ENCODE data around the gene RNU1-3. TPM values are rescaled to one million over a fixed set of nuclear protein-coding genes. Genes with fewer than 3 reads are reported as not detected.

The RNU1-3 gene
- total and polyA plus RNA-seq, 9 of the 15 experiments (the other 6 are each of a cell fraction or from before 2014, with no cell fraction given) = under 0.01 to 32,823 (median 2,538) TPM; not detected in 4

DNA sequence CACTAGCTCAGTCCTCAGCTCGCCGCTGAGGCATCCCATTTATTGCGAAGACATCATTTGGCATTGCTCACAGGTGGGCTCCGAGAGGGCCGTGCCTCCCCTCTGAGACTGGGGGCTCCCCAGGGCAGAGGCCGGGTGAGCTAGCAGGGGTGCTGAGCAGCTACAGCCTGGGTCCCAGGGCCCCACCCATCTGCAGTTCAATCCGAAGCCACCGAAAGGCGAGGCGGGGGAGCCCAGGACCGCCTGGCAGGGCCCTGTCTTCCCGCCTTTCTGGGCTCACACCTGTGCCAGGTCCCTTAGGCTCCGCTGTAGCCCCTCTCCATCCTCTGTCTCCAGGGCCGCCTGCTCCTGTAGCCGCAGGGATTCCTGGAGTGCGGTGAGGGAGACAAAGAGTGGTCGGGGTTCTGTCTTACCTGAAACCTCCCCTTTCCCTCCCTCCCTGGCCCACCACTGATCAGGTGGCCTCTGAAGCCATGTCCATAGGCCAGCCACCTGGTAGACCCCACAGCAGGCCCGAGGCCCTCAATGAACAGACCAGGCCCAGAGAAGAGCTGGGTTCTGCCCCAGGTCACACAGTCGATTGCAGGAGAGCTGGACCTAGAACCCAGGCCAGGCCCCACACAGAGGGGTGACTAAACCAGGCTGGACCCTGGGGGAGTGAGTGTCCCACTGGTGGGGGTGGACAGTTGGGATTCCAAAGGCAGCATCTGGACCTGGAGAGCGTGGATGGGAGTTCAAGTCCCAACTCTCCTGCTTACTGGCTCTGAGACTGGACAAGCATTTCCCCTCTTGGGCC, 35.3 kb downstream of the RNU1-3 start (continued):
- TF ChIP-seq, protein P1, sequence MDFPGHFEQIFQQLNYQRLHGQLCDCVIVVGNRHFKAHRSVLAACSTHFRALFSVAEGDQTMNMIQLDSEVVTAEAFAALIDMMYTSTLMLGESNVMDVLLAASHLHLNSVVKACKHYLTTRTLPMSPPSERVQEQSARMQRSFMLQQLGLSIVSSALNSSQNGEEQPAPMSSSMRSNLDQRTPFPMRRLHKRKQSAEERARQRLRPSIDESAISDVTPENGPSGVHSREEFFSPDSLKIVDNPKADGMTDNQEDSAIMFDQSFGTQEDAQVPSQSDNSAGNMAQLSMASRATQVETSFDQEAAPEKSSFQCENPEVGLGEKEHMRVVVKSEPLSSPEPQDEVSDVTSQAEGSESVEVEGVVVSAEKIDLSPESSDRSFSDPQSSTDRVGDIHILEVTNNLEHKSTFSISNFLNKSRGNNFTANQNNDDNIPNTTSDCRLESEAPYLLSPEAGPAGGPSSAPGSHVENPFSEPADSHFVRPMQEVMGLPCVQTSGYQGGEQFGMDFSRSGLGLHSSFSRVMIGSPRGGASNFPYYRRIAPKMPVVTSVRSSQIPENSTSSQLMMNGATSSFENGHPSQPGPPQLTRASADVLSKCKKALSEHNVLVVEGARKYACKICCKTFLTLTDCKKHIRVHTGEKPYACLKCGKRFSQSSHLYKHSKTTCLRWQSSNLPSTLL (IDR thresholded peaks at IDR 0.05) = no peak
- TF ChIP-seq SREBF1 (IDR thresholded peaks at IDR 0.05; ENCODE audit: borderline replicate concordance, low read depth, low read length) (no peak), ELK1 (CRISPR knock-in tag; IDR thresholded peaks at IDR 0.05) (no peak), L3MBTL2 (IDR thresholded peaks at IDR 0.05) (no peak), TCF7 (IDR thresholded peaks at IDR 0.05; ENCODE audit: borderline replicate concordance) (no peak), EP400 (IDR thresholded peaks at IDR 0.05) (no peak), ZNF23 (CRISPR knock-in tag; IDR thresholded peaks at IDR 0.05) (no peak), ZNF24 (IDR thresholded peaks at IDR 0.05) (no peak), ZNF174 (CRISPR knock-in tag; IDR thresholded peaks at IDR 0.05) (no peak), NFRKB (IDR thresholded peaks at IDR 0.05; ENCODE audit: low read depth) (no peak), MECOM (CRISPR knock-in tag; IDR thresholded peaks at IDR 0.05) (no peak), POLR2G (IDR thresholded peaks at IDR 0.05; ENCODE audit: low read depth, low read length) (peak; percentile 69), MYBL2 (IDR thresholded peaks at IDR 0.05; ENCODE audit: low read depth) (no peak), MYBL2 (CRISPR knock-in tag; IDR thresholded peaks at IDR 0.05; ENCODE audit: borderline replicate concordance) (no peak), CAMTA2 (CRISPR knock-in tag; conservative IDR thresholded peaks at IDR 0.05) (no peak), BRD4 (IDR thresholded peaks at IDR 0.05) (no peak), ZNF3 (CRISPR knock-in tag; IDR thresholded peaks at IDR 0.05) (no peak), ZNF146 (CRISPR knock-in tag; IDR thresholded peaks at IDR 0.05; ENCODE audit: unreplicated experiment) (peak; percentile 5), ZNF165 (CRISPR knock-in tag; IDR thresholded peaks at IDR 0.05; ENCODE audit: borderline replicate concordance) (peak; percentile 62)
- TF ChIP-seq, protein P2, sequence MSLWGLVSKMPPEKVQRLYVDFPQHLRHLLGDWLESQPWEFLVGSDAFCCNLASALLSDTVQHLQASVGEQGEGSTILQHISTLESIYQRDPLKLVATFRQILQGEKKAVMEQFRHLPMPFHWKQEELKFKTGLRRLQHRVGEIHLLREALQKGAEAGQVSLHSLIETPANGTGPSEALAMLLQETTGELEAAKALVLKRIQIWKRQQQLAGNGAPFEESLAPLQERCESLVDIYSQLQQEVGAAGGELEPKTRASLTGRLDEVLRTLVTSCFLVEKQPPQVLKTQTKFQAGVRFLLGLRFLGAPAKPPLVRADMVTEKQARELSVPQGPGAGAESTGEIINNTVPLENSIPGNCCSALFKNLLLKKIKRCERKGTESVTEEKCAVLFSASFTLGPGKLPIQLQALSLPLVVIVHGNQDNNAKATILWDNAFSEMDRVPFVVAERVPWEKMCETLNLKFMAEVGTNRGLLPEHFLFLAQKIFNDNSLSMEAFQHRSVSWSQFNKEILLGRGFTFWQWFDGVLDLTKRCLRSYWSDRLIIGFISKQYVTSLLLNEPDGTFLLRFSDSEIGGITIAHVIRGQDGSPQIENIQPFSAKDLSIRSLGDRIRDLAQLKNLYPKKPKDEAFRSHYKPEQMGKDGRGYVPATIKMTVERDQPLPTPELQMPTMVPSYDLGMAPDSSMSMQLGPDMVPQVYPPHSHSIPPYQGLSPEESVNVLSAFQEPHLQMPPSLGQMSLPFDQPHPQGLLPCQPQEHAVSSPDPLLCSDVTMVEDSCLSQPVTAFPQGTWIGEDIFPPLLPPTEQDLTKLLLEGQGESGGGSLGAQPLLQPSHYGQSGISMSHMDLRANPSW (CRISPR knock-in tag; IDR thresholded peaks at IDR 0.05) = no peak
- TF ChIP-seq, protein P3, sequence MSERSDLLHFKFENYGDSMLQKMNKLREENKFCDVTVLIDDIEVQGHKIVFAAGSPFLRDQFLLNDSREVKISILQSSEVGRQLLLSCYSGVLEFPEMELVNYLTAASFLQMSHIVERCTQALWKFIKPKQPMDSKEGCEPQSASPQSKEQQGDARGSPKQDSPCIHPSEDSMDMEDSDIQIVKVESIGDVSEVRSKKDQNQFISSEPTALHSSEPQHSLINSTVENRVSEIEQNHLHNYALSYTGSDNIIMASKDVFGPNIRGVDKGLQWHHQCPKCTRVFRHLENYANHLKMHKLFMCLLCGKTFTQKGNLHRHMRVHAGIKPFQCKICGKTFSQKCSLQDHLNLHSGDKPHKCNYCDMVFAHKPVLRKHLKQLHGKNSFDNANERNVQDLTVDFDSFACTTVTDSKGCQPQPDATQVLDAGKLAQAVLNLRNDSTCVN (CRISPR knock-in tag; IDR thresholded peaks at IDR 0.05) = no peak
- TF ChIP-seq, protein P4, sequence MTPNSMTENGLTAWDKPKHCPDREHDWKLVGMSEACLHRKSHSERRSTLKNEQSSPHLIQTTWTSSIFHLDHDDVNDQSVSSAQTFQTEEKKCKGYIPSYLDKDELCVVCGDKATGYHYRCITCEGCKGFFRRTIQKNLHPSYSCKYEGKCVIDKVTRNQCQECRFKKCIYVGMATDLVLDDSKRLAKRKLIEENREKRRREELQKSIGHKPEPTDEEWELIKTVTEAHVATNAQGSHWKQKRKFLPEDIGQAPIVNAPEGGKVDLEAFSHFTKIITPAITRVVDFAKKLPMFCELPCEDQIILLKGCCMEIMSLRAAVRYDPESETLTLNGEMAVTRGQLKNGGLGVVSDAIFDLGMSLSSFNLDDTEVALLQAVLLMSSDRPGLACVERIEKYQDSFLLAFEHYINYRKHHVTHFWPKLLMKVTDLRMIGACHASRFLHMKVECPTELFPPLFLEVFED (CRISPR knock-in tag; conservative IDR thresholded peaks at IDR 0.05) = 0 out of 2 replicates have a peak, but pooled peaks have one; percentile 20
